GM19395 (cell line): ENCODE results near the gene AKR1C8.
"Not testable (repeated sequence)": the region's sequence is repeated elsewhere in the genome, so short reads cannot be mapped to it uniquely, and the experiment has no call there.

ENCODE experiments used
- ATAC-seq: cut with Tn5 transposase; IDR thresholded peaks from one replicate; pipeline ENCODE4 v1.9.1; 2021; ENCODE audit warnings: mild to moderate bottlenecking, moderate library complexity; ENCODE audit not compliant: unreplicated experiment

The AKR1C8 gene

GRCh38 chr10:5184987-5185775, at the start of gene AKR1C8:
Gene AKR1C8 (minus strand): TSS chr10:5185150. CDS start chr10:5185104, 46 bp downstream.
- no peak for ATAC-seq

GRCh38 chr10:5234106-5234860, 49.3 kb upstream of the AKR1C8 start:
- ATAC-seq = no peak

DNA sequence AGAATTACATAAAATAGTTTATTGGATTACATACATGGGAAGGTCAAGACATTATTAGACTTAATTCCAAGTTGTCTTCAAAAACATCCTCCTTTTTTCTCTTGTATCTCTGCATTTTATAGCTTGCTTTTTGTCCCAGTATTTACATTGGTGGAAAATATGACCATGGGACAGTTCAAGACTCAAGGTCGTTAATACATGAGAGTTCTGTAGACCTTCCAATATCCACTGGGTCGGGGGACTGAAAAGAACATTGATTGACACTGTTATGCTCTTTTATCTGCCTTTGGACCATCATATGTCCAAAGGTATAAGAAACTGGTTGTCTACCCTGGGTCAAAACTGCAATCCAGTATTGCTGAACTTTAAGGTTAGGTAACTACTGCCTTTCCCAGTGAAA, 48.4 kb upstream of the AKR1C8 start:
- no peak for ATAC-seq

- no peak for ATAC-seq
Observed at GRCh38 chr10:5229019-5229418, 44.1 kb upstream of the AKR1C8 start.

DNA sequence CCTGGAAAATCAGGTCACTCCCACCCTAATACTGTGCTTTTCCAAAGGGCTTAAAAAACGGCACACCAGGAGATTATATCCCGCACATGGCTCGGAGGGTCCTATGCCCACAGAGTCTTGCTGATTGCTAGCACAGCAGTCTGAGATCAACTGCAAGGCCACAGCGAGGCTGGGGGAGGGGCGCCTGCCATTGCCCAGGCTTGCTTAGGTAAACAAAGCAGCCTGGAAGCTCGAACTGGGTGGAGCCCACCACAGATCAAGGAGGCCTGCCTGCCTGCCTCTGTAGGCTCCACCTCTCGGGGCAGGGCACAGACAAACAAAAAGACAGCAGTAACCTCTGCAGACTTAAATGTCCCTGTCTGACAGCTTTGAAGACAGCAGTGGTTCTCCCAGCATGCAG, 38.0 kb upstream of the AKR1C8 start:
- not testable (repeated sequence) for ATAC-seq

DNA sequence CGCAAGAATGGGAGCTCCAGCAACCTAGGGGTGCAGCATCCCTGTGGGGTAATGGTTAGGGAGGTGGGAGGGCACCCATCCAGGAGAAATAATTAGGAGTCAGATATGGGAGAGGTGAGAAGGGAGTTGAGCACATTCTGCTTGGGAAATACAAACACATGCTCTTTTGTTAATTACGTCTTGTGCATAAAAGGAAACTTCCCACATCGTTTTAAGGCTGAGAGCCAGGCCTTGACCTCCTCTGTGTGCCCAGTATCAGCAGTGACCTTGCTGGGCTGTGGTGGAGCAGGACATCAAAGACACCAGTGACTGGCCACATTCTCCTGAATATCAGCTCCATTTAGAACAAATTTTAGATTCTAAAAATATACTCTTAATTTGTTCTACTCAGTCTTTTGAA, 34.3 kb upstream of the AKR1C8 start:
- ATAC-seq = no peak

DNA sequence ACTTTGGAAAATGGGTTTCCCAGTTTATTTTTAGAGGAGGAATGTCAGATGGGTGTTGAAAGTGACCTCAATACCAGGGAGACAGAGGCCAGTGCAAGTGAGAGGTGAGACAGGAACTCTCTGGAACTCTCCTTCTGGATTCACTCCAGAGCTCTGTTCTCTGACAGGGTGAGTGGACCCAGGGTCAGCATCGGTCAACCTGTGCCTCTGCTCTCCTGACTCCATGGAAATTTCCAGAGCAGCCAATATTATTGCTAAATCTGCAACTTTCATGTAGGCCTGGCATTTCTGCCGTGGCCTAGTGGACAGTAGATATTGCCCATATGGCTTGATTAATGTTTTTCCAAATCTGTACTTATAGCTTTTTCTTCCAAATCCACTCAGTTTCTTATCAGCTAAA, 31.9 kb upstream of the AKR1C8 start:
- ATAC-seq = no peak

DNA sequence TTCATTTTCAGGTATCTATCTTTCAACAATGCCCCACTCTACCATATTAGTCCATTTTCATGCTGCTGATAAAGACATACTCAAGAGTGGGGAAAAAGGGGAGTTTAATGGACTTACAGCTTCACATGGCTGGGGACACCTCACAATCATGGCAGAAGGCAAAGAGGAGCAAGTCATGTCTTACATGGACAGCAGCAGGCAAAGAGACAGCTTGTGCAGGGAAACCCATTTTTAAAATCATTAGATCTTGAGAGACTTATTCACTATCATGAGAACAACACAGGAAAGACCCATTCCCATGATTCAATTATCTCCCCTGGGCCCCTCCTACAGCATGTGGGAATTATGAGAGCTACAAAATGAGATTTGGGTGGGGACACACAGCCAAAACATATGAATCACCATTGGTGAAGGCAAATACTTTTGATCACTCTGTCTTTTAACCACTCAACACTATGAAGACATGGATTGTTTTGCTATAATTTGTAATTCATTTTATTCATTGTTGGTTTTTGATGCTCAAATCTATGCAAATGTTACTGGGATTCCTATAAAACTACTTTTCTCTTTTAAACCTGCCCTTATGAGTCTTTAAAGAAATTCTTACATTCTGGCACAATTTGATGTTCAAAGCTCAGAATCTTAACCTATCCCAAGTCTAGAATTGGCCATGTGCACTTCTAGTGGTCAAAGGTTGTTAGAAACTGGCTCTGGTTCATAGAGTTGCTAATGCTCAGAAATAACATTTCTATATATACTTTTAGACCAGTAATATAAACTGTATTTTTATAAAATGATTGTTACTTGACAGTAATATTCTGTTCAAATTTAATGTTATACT, 27.0 kb upstream of the AKR1C8 start:
- ATAC-seq = no peak

- not testable (repeated sequence) for ATAC-seq
Observed at GRCh38 chr10:5210261-5210660, 25.3 kb upstream of the AKR1C8 start.

DNA sequence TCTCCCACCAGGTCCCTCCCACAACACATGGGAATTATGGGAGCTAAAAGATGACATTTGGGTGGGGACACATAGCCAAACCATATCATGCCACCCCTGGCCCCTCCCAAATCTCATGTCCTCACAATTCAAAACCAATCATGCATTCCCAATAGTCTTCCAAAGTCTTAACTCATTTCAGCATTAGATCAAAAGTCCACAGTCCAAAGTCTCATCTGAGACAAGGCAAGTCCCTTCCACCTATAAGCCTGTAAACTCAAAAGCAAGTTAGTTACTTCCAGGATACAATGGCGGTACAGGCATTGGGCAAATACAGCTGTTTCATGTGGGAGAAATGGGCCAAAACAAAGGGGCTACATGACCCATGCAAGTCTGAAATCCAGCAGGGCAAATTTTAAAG, 24.8 kb upstream of the AKR1C8 start:
- ATAC-seq = not testable (repeated sequence)

- ATAC-seq = no peak
Observed at GRCh38 chr10:5206799-5207198, 21.8 kb upstream of the AKR1C8 start.

DNA sequence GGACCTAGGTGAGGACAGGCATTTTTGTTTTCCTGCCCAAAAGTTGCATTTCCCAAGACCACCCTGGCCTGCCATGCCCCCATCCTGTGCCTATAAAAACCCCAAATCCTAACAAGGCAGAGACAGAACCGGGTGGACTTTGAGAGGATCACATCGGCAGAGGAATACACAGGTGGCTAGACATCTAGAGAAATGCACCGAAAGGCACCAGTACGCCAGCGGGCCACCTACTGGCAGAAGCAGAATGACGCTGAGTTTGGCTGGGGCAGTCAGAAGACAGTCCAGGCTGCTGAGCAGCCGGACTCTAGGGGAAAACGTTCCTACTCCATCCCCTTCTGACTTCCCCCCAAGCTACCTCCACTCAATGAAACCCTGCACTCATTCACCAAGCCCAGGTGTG, 14.4 kb upstream of the AKR1C8 start:
- no peak for ATAC-seq

- ATAC-seq = no peak
Observed at GRCh38 chr10:5198386-5198785, 13.4 kb upstream of the AKR1C8 start.

- no peak for ATAC-seq
Observed at GRCh38 chr10:5196702-5197113, 11.8 kb upstream of the AKR1C8 start, which contains the start of gene AKR1C4. Gene AKR1C4 (plus strand): TSS chr10:5196837. CDS start chr10:5196868, 31 bp downstream.

- ATAC-seq = no peak
Observed at GRCh38 chr10:5195727-5196374, 10.9 kb upstream of the AKR1C8 start.

DNA sequence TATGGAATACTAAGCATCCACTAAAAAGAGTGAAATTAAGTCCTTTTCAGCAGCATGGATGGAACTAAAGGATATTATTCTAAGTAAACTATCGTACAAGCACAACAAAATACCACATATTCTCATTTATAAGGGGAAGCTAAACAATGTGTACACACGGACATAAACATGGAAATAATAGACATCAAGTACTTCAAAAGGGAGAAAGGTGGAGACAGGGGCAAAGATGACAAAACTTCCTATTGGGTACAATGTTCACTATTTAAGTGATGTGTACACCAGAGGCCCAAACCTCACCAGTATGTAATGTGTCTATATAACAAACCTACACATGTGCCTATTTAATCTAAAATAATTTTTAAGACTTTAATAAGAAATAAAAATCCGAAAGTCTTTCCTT, 9.5 kb upstream of the AKR1C8 start:
- ATAC-seq = no peak

DNA sequence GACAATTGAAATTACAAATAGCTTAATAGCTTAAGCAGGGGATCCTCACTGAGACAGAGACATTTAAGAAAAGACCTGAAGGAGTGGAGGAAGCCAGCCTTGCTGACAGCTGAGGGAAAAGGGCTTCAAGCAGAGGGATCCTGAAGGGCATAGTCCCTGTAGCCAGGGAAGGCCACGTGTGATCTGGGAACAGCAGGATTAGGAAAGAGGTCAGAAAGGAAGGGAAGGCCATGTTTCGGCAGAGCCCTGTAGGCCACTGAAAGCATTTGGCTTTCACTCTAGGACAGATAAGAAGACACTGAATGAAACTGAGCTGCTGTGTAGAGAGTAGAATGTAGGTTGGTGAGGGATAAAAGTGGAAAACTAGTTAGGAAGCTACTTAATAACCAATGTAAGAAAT, 3.4 kb upstream of the AKR1C8 start:
- ATAC-seq = no peak

DNA sequence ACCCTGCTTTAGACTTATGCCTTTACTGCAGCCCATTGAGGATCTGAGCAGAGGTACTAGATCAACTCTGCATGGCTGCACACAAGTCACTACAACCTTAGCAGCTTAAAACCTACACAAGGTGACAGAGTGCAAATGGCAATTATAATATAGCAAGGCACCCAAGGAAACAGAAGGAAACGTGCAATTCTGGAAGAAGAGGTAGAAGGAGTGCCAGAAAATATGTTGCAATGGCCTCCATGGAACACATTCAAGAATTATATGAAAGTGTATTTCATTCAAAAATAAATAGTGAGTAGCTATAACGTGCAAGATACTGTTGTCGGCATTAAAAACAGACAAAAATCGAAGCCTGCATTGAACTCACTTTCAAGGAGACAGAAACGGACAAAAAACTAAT, 2.9 kb upstream of the AKR1C8 start:
- no peak for ATAC-seq

- no peak for ATAC-seq
Observed at GRCh38 chr10:5183923-5184322, 1.0 kb downstream of the AKR1C8 start.

DNA sequence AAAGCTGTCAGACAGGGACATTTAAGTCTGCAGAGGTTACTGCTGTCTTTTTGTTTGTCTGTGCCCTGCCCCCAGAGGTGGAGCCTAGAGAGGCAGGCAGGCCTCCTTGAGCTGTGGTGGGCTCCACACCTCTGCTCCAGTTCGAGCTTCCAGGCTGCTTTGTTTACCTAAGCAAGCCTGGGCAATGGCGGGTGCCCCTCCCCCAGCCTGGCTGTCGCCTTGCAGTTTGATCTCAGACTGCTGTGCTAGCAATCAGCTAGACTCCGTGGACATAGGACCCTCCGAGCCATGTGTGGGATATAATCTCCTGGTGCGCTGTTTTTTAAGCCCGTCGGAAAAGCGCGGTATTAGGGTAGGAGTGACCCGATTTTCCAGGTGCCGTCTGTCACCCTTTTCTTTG, 4.4 kb downstream of the AKR1C8 start:
- not testable (repeated sequence) for ATAC-seq

DNA sequence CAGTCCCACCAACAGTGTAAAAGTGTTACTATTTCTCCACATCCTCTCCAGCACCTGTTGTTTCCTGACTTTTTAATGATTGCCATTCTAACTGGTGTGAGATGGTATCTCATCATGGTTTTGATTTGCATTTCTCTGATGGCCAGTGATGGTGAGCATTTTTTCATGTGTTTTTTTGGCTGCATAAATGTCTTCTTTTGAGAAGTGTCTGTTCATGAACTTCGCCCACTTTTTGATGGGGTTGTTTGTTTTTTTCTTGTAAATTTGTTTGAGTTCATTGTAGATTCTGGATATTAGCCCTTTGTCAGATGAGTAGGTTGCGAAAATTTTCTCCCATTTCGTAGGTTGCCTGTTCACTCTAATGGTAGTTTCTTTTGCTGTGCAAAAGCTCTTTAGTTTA, 9.4 kb downstream of the AKR1C8 start:
- ATAC-seq = not testable (repeated sequence)
